Right lobe of liver (tissue), 6 donors: Measurements from ENCODE around the gene LIX1. TPM values are rescaled to one million over a fixed set of nuclear protein-coding genes. Genes with fewer than 3 reads are reported as not detected.
"Not testable (repeated sequence)": the region's sequence is repeated elsewhere in the genome, so short reads cannot be mapped to it uniquely, and the experiment has no call there.

Experiments
- ATAC-seq, 4 donors: fragments of 200-7000 bp; cut with Tn5 transposase; one replicate each; pipeline ENCODE4 v1.9.1; 2020; ENCODE audit warnings: mild to moderate bottlenecking in 4 of 4, moderate library complexity in 4 of 4
- DNase-seq, 3 donors: peaks; one replicate each; pipeline ENCODE4 v3.0.0-alpha.2; 2020
- H3K27ac ChIP-seq, 3 donors: fragments of 200-600 bp; one replicate each; pipeline ENCODE4 v1.8.0; 2022
- H3K27me3 ChIP-seq, 2 donors: fragments of 200-600 bp; one replicate each; pipeline ENCODE4 v1.8.0; 2022
- H3K36me3 ChIP-seq, 4 donors: fragments of 200-600 bp; sonication (generic) in 1 of 4; one replicate each; pipeline versions ENCODE4 v1.5.1 to v1.8.0; 2017 to 2022; ENCODE audit warnings: control low read depth in 1 of 4
- H3K4me1 ChIP-seq, 4 donors: fragments of 200-600 bp; sonication (generic) in 1 of 4; one replicate each; pipeline versions ENCODE4 v1.5.1 to v1.8.0; 2017 to 2022; ENCODE audit warnings: control low read depth in 1 of 4
- H3K4me3 ChIP-seq, 3 donors: fragments of 200-600 bp; one replicate each; pipeline ENCODE4 v1.8.0; 2022
- H3K9me3 ChIP-seq, 4 donors: fragments of 200-600 bp; sonication (generic) in 1 of 4; one replicate each; pipeline versions ENCODE4 v1.5.1 to v1.8.0; 2017 to 2022; ENCODE audit warnings: control low read depth in 1 of 4
- POLR2A ChIP-seq: fragments of 450-650 bp; IDR thresholded peaks from one replicate; pipeline ENCODE4 v1.6.1; 2017; ENCODE audit warnings: antibody characterized with exemption, mild to moderate bottlenecking
- WGBS: methylation state at CpG from one replicate; pipeline ENCODE4 v1.1.6; 2018; ENCODE audit warnings: low coverage, low lambda C conversion rate; ENCODE audit not compliant: insufficient coverage; ENCODE audit errors: missing lambda C conversion rate; 5-methylcytosine and 5-hydroxymethylcytosine counted together
- intact Hi-C, 2 donors: fragments of 100-400 bp; cut with DNase I; formaldehyde crosslinking; loops; one replicate each; pipeline versions ENCODE4 v1.11.2 to v1.14.1; 2022
- long read RNA-seq: library from polyadenylated mRNA; unstranded; transcript quantifications from one replicate; pipeline ENCODE4 v2.0.0, GENCODE V29; 2019
- total RNA-seq, 6 experiments: library from RNA; depleted of rRNA in 2 of 6; stranded (reverse); fragments of >200 nt in 2 of 6; fragmentation: NEBNext Ultra II Directional in 3 of 6; extraction: Animal tissue kit (Norgen Biotek cat#: 25700) in 3 of 6; gene quantifications; one replicate each; pipeline versions ENCODE4 v1.1.0 to v1.2.4, GENCODE V29; 2016 to 2023
- TF ChIP-seq, protein P1 (sequence below), 4 donors: fragments of 200-600 bp in 3 of 4; fragments of 450-650 bp in 1 of 4; IDR thresholded peaks; one replicate each; pipeline versions ENCODE4 v1.5.1 to v1.8.0; 2016 to 2022; ENCODE audit warnings: antibody characterized with exemption in 4 of 4, mild to moderate bottlenecking in 2 of 4
- donor health status: DM: no; HTN: yes; CAD: no.
- donor health status: DM: no; HTN: no; CAD: no.
- donor health status: DM: no; HTN: no; CAD: no.
- donor health status: DM: no; HTN: yes; CAD: no.
- donor health status: DM: no; HTN: yes; CAD: no.

The LIX1 gene
- not detected for total RNA-seq
- long read RNA-seq = 0 reads

DNA sequence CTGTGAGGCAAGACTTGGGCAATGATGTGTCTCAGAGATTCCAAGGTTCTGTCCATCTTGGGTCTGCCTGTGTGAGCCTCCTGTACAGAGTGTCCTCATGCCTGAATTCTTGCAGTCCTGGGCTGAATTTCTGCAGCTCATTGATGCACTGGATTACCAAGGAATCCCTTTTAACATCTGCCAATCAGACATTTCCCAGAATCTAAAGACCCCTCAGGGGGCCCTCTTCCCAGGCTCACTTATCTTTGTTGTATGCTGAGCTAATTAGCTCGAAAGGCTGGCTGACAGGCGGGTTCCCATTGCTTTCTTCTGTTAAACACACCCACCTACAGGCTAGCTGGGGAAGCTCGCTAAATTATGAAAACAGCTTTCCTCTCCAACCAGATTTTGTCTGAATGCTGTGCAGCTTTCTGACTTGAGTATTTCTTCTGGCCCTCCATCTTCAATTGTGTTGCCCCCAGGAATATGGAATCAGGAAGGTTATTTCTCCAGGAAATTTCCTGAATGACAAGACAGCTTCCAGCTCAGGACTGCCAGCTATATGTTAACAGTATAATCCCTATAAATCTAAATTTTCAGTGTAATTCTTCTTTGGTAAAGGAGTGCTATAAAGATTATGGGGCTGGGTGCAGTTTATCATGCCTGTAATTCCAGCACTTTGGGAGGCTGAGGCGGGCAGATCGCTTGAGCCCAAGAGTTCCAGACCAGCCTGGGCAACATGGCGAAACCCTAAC lies at the start of gene LIX1:
Gene LIX1 (minus strand): TSS at position 91 of the 734 bp plus-strand sequence. CDS start 35 bp downstream, at position 56.
- Histone ChIP-seq H3K36me3 (no peaks in the 10 kb centered on the region), H3K4me3 (no peak within 1 kb of the TSS), H3K4me1 (no peaks in the 10 kb centered on the region), H3K27me3 (no peaks in the 10 kb centered on the region), H3K27ac (no peak within 1 kb of the TSS), H3K9me3 (no peaks in the 10 kb centered on the region)
- WGBS = 36% methylated on average over 4 of the region's 6 CpGs
- TF ChIP-seq POLR2A = no peak
- TF ChIP-seq, protein P1, sequence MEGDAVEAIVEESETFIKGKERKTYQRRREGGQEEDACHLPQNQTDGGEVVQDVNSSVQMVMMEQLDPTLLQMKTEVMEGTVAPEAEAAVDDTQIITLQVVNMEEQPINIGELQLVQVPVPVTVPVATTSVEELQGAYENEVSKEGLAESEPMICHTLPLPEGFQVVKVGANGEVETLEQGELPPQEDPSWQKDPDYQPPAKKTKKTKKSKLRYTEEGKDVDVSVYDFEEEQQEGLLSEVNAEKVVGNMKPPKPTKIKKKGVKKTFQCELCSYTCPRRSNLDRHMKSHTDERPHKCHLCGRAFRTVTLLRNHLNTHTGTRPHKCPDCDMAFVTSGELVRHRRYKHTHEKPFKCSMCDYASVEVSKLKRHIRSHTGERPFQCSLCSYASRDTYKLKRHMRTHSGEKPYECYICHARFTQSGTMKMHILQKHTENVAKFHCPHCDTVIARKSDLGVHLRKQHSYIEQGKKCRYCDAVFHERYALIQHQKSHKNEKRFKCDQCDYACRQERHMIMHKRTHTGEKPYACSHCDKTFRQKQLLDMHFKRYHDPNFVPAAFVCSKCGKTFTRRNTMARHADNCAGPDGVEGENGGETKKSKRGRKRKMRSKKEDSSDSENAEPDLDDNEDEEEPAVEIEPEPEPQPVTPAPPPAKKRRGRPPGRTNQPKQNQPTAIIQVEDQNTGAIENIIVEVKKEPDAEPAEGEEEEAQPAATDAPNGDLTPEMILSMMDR (IDR thresholded peaks at IDR 0.05) = peak; percentile 21 to 35 (median 26)
- intact Hi-C loops = no loop called here
- no peak for DNase-seq
- peak; percentile 36 to 66 (median 48) for ATAC-seq

DNA sequence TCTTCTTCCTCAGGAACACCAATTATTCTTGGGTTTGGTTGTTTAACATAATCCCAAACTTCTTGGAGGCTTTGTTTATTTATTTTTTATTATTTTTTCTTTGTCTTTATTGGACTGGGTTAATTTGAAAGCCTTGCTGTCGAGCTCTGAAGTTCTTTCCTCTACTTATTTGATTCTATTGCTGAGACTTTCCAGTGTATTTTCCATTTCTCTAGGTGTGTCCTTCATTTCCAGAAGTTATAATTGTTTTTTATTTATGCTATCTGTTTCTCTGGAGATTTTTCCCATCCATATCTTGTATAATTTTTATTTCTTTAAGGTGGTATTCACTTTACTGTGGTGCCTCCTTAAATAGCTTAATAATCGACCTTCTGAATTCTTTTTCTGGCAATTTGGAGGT lies 49.5 kb upstream of the LIX1 start:
- ATAC-seq (no peak), DNase-seq (no peak)
- Histone ChIP-seq H3K4me3 (no peak overlapping the region), H3K36me3 (no peaks in the 10 kb centered on the region), H3K27ac (no peak overlapping the region), H3K4me1 (no peaks in the 10 kb centered on the region), H3K9me3 (no peaks in the 10 kb centered on the region), H3K27me3 (no peaks in the 10 kb centered on the region)
- intact Hi-C loops = no loop called here
- 69% methylated on average over 2 of the region's 2 CpGs for WGBS
- TF ChIP-seq, protein P1 (IDR thresholded peaks at IDR 0.05) = no peak
- no peak for TF ChIP-seq POLR2A

DNA sequence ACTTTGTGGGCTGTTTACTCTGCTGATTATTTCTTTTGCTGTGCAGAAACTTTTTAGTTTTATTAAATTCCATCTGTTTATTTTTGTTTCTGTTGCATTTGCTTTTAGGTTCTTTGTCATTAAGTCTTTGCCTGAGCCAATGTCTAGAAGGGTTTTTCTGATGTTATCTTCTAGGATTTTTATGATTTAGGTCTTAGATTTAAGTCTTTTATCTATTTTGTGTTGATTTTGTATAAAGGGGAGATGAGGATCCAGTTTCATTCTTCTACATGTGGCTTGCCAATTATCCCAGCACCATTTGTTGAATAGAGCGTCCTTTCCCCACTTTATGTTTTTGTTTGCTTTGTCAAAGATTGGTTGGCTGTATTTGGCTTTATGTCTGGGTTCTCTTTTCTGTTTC lies 47.1 kb upstream of the LIX1 start:
- H3K27ac ChIP-seq, H3K27me3 ChIP-seq, H3K9me3 ChIP-seq, H3K36me3 ChIP-seq, H3K4me3 ChIP-seq, DNase-seq, intact Hi-C loops, ATAC-seq, H3K4me1 ChIP-seq: not testable (repeated sequence)
- 86% methylated on average over 1 of the region's 1 CpG for WGBS

DNA sequence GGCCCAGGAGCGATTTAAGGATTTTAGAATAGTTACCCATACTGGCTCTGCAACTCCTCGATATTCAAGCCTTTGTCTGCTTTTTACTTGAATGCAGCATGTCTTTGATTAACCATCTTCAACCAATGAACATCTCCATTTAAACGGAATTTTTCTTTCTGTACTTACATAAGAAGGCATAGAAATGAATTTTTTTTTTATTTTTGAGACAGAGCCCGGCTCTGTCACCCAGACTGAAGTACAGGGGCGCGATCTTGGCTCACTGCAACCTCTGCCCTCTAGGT lies 41.5 kb upstream of the LIX1 start:
- TF ChIP-seq POLR2A = no peak
- TF ChIP-seq, protein P1 (IDR thresholded peaks at IDR 0.05) = no peak
- peaks cover 0 to 2% (median 0%) of the 10 kb centered on the region in 4 donors for H3K36me3 ChIP-seq
- no peak for ATAC-seq
- no peak for DNase-seq
- H3K27ac ChIP-seq = peak overlapping the region; percentile 84 to 96 (median 89)
- no peaks in the 10 kb centered on the region for H3K9me3 ChIP-seq
- H3K27me3 ChIP-seq = no peaks in the 10 kb centered on the region
- peak overlapping the region; percentile 71 to 83 (median 71) for H3K4me3 ChIP-seq
- intact Hi-C loops = no loop called here
- peaks cover 0 to 15% (median 7%) of the 10 kb centered on the region in 4 donors for H3K4me1 ChIP-seq
- WGBS = 27% methylated on average over 6 of the region's 6 CpGs

DNA sequence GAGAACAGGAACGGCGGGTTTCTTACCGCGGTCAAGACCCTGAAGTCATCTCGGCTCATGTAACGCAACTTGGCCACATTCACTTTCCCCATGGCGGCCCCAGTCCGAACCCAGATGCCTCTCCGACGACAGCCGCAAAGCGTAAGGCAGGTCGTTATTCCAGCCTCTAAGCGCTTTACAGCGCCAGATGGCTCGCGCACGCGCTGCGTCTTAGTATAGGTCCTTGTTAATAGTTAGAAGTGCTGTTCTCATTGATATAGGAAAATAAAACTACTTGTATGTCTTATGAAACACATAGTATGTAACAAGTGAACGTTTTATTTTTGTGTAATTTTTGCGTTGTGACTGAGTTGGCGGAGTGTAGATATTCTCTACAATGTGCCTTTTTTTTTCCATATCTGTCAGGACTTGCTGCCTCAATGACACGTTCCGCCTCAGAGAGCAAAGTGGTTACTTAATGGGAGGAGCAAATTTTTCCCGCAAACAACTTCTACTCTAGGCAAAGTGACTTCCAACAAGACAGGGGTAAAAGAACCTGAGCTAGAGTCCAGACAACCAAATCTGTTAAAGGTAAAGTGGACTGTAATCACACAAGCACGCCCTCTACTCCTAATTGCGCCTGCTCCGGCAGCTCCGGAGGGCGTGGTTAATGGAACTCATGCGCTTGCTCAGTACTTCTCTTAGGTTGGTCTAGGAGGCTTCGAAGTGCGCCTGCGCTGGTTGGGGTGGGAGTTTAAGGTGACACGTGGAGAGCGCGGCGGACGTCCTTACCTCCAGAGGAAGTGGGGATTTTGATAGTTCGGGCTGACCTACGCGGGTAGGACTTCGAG lies 40.9 kb upstream of the LIX1 start, which contains the start of gene RIOK2:
Gene RIOK2 (minus strand): TSS at position 148 of the 830 bp plus-strand sequence. CDS start 56 bp downstream, at position 92.
- Histone ChIP-seq H3K27ac (peak within 1 kb of the TSS; percentile 84 to 96 (median 89)), H3K4me1 (peaks cover 0 to 15% (median 7%) of the 10 kb centered on the region in 4 donors), H3K36me3 (peaks cover 0 to 4% (median 0%) of the 10 kb centered on the region in 4 donors), H3K4me3 (peak within 1 kb of the TSS; percentile 71 to 83 (median 71)), H3K9me3 (no peaks in the 10 kb centered on the region), H3K27me3 (no peaks in the 10 kb centered on the region)
- intact Hi-C loops = no loop called here
- under 1% methylated on average over 36 of the region's 44 CpGs for WGBS
- DNase-seq = peak; percentile 94 to 96 (median 96)
- ATAC-seq = peak; percentile 94 to 96 (median 96)
- peak; percentile 52 for TF ChIP-seq POLR2A
- TF ChIP-seq, protein P1 (IDR thresholded peaks at IDR 0.05) = no peak
